Brain microvascular endothelial cell (primary cell): ENCODE measurements around the gene TAF8.
"Not testable (repeated sequence)": the region's sequence is repeated elsewhere in the genome, so short reads cannot be mapped to it uniquely, and the experiment has no call there.

Experiments used
- DNase-seq: peaks from one replicate; pipeline ENCODE4 v3.0.0-alpha.2; 2020
- H3K27ac ChIP-seq: fragments of 250-450 bp; sonication (Bioruptor Pico); 2 replicates; pipeline ENCODE4 v1.5.1; 2020; ENCODE audit warnings: mild to moderate bottlenecking, moderate library complexity
- H3K27me3 ChIP-seq: fragments of 250-450 bp; sonication (Bioruptor Pico); replicated peaks from 2 replicates; pipeline ENCODE4 v1.5.1; 2020; ENCODE audit warnings: mild to moderate bottlenecking
- H3K36me3 ChIP-seq: fragments of 250-450 bp; sonication (Bioruptor Pico); replicated peaks from 2 replicates; pipeline ENCODE4 v1.5.1; 2020; ENCODE audit warnings: mild to moderate bottlenecking
- H3K4me3 ChIP-seq: 2 replicates; pipeline ENCODE4 v1.5.1; 2011; ENCODE audit warnings: low read depth, mild to moderate bottlenecking, control low read depth, low read length, moderate library complexity
- in situ Hi-C: cut with HindIII; loops from 2 replicates; pipeline ENCODE4 v1.10.0; 2017; ENCODE audit warnings: low sequenced_read_pairs, low pct_ligation_motif_present
- TF ChIP-seq, protein P1 (sequence below): IDR thresholded peaks from 2 replicates; pipeline ENCODE4 v1.5.1; 2011; ENCODE audit warnings: low read depth, mild to moderate bottlenecking, moderate library complexity, low read length, control low read depth, inconsistent platforms; ENCODE audit errors: missing control alignments

The TAF8 gene

GRCh38 chr6:42050297-42051267 is at the start of gene TAF8:
Gene TAF8, plus strand, starts transcription at chr6:42050524. Its CDS starts 18 bp downstream, at chr6:42050542.
- peaks cover 28% of the 10 kb centered on the region for H3K36me3 ChIP-seq
- in situ Hi-C loops, result no loop called here
- no peaks in the 10 kb centered on the region for H3K27me3 ChIP-seq
- TF ChIP-seq, protein P1, sequence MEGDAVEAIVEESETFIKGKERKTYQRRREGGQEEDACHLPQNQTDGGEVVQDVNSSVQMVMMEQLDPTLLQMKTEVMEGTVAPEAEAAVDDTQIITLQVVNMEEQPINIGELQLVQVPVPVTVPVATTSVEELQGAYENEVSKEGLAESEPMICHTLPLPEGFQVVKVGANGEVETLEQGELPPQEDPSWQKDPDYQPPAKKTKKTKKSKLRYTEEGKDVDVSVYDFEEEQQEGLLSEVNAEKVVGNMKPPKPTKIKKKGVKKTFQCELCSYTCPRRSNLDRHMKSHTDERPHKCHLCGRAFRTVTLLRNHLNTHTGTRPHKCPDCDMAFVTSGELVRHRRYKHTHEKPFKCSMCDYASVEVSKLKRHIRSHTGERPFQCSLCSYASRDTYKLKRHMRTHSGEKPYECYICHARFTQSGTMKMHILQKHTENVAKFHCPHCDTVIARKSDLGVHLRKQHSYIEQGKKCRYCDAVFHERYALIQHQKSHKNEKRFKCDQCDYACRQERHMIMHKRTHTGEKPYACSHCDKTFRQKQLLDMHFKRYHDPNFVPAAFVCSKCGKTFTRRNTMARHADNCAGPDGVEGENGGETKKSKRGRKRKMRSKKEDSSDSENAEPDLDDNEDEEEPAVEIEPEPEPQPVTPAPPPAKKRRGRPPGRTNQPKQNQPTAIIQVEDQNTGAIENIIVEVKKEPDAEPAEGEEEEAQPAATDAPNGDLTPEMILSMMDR, result no peak
- peak within 1 kb of the TSS; percentile 94 for H3K27ac ChIP-seq
- peak within 1 kb of the TSS; percentile 92 for H3K4me3 ChIP-seq
- peak; percentile 96 for DNase-seq

GRCh38 chr6:42001506-42001905 is 48.8 kb upstream of the TAF8 start:
- H3K27me3 ChIP-seq, result no peaks in the 10 kb centered on the region
- in situ Hi-C loops, result no loop called here
- no peak overlapping the region for H3K27ac ChIP-seq
- H3K4me3 ChIP-seq, result no peak overlapping the region
- no peaks in the 10 kb centered on the region for H3K36me3 ChIP-seq
- TF ChIP-seq, protein P1, result no peak
- no peak for DNase-seq

GRCh38 chr6:42003658-42004057 is 46.7 kb upstream of the TAF8 start:
- H3K4me3 ChIP-seq, DNase-seq, H3K27me3 ChIP-seq, in situ Hi-C loops, H3K27ac ChIP-seq, H3K36me3 ChIP-seq: not testable (repeated sequence)

DNA sequence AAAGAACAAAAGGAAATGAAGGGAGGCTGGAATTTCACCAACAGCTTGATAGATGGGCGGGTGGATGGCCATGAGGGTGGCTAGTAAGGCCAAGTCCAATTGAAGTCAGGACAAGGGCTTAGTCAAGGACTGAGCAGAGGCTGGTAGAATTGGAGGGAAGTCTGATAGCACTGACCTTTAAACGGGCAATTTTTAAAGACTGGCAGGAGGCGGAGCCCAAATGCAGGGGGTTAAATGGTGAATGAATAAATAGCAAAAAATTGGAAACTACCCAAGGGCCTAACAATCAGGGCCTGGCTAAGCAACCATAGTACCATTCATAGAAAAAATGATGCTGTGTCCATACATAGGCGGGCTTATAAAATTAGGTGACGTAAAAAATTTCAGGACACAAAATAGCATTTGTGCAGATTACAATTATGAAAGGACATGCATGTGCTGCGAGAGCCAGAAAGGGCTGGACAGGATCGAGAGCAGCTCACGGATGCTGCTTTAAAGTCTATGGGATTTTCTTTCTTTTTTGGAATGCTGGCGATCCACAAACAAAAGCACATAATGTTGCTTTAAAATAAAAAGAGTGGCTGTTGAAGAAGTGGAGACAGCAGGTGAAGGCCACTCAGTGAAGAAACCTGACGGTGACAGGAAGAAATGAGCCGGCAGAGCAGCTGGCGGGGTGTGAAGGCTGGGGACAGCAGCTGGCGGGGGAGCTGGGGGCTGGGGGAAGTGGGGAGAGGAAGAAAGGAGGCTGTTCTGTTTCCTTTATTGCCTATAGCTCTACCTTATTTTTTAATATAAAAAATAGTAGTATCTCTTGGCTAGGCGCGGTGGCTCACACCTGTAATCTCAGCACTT is 42.8 kb upstream of the TAF8 start:
- H3K36me3 ChIP-seq, result no peaks in the 10 kb centered on the region
- no peak for DNase-seq
- TF ChIP-seq, protein P1, result no peak
- H3K27me3 ChIP-seq, result no peaks in the 10 kb centered on the region
- no peak overlapping the region for H3K27ac ChIP-seq
- H3K4me3 ChIP-seq, result no peak overlapping the region
- in situ Hi-C loops, result no loop called here

DNA sequence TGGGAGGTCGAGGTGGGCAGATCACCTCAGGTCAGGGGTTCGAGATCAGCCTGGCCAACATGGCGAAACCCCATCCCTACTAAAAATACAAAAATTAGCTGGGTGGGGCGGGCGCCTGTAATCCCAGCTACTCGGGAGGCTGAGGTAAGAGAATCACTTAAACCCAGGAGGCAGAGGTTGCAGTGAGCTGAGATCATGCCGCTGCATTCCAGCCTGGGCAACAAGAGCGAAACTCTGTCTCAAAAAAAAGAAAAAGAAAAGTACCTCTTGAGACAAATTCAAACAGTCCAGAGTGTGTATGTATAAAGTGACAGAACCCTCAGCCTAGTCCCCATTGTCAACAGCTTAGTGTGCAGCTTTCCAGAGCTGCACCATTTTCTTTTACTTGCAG is 42.2 kb upstream of the TAF8 start:
- DNase-seq, H3K27me3 ChIP-seq, H3K4me3 ChIP-seq, H3K36me3 ChIP-seq, H3K27ac ChIP-seq, in situ Hi-C loops: not testable (repeated sequence)

DNA sequence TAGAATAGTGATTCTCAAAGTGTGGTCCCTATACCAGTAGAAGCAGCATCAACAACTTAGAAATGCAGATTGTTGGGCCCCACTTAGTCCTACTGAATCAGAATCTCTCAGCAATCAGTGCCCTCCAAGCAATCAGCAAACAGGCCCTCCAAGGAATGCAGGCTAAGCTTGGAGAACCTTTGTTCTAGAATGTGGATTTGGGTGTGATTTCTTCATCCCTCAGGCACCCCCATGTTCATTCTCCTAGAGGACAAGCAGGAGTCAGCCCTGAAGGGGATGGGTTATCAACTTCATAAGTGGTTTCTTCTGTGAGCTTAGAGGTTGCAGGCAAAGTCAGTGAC is 40.5 kb upstream of the TAF8 start:
- no peak for DNase-seq
- TF ChIP-seq, protein P1, result no peak
- Histone ChIP-seq H3K36me3 (no peaks in the 10 kb centered on the region), H3K27ac (no peak overlapping the region), H3K4me3 (no peak overlapping the region), H3K27me3 (no peaks in the 10 kb centered on the region)
- in situ Hi-C loops, result no loop called here
